ENCODE measurements around the gene RNF125. TPM values are rescaled to one million over a fixed set of nuclear protein-coding genes. Genes with fewer than 3 reads are reported as not detected.

The RNF125 gene
- total and polyA plus RNA-seq, 11 donors = 1.1 to 12.5 (median 3.3) TPM

DNA sequence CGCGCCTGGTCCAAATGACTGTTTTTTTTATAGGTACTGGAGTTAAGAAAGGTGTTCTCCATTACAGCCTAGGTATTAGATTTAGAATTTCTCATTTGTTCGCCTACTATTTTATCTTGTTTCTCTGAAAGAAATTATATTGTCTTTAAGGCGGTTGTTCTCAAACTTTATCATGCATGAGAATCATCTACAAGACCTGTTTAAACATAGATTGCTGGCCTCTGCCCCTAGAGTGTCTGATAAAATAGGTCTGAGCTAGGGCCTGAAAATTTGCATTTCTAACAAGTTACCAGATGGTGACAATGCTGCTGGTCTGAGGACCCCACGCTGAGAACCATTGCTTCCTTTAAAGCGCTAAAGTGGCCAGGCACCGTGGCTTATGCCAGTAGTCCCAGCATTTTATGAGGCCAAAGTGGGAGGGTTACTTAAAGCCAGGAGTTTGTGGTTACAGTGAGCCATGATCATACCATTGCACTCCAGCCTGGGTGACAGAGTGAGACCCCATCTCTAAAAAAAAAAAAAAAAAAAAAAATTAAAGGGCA lies 39.1 kb downstream of the RNF125 start:
- H3K36me3 ChIP-seq = no peaks in the 10 kb centered on the region
- H3K27me3 ChIP-seq = no peaks in the 10 kb centered on the region
- no peak overlapping the region for H3K27ac ChIP-seq
- TF ChIP-seq, protein P1, sequence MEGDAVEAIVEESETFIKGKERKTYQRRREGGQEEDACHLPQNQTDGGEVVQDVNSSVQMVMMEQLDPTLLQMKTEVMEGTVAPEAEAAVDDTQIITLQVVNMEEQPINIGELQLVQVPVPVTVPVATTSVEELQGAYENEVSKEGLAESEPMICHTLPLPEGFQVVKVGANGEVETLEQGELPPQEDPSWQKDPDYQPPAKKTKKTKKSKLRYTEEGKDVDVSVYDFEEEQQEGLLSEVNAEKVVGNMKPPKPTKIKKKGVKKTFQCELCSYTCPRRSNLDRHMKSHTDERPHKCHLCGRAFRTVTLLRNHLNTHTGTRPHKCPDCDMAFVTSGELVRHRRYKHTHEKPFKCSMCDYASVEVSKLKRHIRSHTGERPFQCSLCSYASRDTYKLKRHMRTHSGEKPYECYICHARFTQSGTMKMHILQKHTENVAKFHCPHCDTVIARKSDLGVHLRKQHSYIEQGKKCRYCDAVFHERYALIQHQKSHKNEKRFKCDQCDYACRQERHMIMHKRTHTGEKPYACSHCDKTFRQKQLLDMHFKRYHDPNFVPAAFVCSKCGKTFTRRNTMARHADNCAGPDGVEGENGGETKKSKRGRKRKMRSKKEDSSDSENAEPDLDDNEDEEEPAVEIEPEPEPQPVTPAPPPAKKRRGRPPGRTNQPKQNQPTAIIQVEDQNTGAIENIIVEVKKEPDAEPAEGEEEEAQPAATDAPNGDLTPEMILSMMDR (IDR thresholded peaks at IDR 0.05) = no peak
- TF ChIP-seq POLR2A (IDR thresholded peaks at IDR 0.05) = no peak
- intact Hi-C loops (cut with DNase I) = no loop called here
- H3K4me1 ChIP-seq = no peaks in the 10 kb centered on the region
- 82 to 84% (median 83%) methylated on average over 7 of the region's 7 CpGs for WGBS, 4 donors
- no peak for DNase-seq
- no peak overlapping the region for H3K4me3 ChIP-seq
- no peak for ATAC-seq
- H3K9me3 ChIP-seq = no peaks in the 10 kb centered on the region

DNA sequence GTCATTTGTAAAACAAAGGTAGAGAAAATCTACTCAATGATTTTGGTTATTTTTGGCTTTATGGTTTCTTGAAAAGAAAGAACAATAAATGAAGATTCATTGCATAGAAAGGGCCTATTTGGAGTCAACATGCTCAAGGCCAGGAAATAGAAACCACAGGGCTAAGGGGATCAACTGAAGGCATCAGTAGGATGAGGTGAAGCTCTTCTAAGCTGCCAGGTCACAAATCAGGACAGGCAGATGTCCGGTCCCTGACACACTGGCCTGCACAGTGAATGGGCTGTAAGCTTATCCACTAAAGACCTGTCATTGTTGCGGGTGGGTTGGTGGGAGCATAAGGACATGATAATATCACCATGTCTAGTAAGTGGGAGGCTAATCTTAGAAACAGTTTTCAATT lies 41.4 kb downstream of the RNF125 start:
- 83 to 94% (median 92%) methylated on average over 2 of the region's 2 CpGs for WGBS, 4 donors
- Histone ChIP-seq H3K9me3 (no peaks in the 10 kb centered on the region), H3K4me3 (no peak overlapping the region), H3K27ac (no peak overlapping the region), H3K4me1 (no peaks in the 10 kb centered on the region), H3K36me3 (peaks cover 0 to 3% (median 0%) of the 10 kb centered on the region in 9 donors), H3K27me3 (no peaks in the 10 kb centered on the region)
- no peak for ATAC-seq
- TF ChIP-seq POLR2A (IDR thresholded peaks at IDR 0.05) = no peak
- TF ChIP-seq, protein P1 (IDR thresholded peaks at IDR 0.05) = no peak
- intact Hi-C loops (cut with DNase I) = no loop called here
- DNase-seq = no peak

GRCh38 chr18:32067375-32068167 lies 48.9 kb downstream of the RNF125 start:
- TF ChIP-seq, protein P1 (IDR thresholded peaks at IDR 0.05) = no peak
- no peak for TF ChIP-seq POLR2A (IDR thresholded peaks at IDR 0.05)
- H3K36me3 ChIP-seq = peaks cover 0 to 24% (median 8%) of the 10 kb centered on the region in 9 donors
- DNase-seq = no peak
- intact Hi-C loops (cut with DNase I) = no loop called here
- no peak overlapping the region for H3K27ac ChIP-seq
- no peaks in the 10 kb centered on the region for H3K27me3 ChIP-seq
- no peak for ATAC-seq
- WGBS, 4 donors = 95 to 97% (median 96%) methylated on average over 3 of the region's 3 CpGs
- H3K4me3 ChIP-seq = no peak overlapping the region
- H3K4me1 ChIP-seq = no peaks in the 10 kb centered on the region
- H3K9me3 ChIP-seq = no peaks in the 10 kb centered on the region

- no peak overlapping the region for H3K4me3 ChIP-seq
- H3K9me3 ChIP-seq = no peaks in the 10 kb centered on the region
- peaks cover 0 to 22% (median 0%) of the 10 kb centered on the region in 9 donors for H3K36me3 ChIP-seq
- H3K27me3 ChIP-seq = no peaks in the 10 kb centered on the region
- no peak overlapping the region for H3K27ac ChIP-seq
- H3K4me1 ChIP-seq = no peaks in the 10 kb centered on the region
- no peak for TF ChIP-seq POLR2A (IDR thresholded peaks at IDR 0.05)
- TF ChIP-seq, protein P1 (IDR thresholded peaks at IDR 0.05) = peak in 10 of 12 donors; percentile 13 to 48 (median 28)
- WGBS, 4 donors = 62 to 74% (median 69%) methylated on average over 4 of the region's 4 CpGs
- ATAC-seq (no peak), DNase-seq (no peak)
- intact Hi-C loops (cut with DNase I) = loop anchor here in 2 of 10 donors (10.0 kb wide), 1 partner anchor 48 kb away; no protein-coding TSS in a partner anchor
These were observed 53.7 kb downstream of the RNF125 start for GRCh38 chr18:32072321-32072720.
